HCT116 (cell line): Measurements from ENCODE around the gene CSTPP1.

Experiments used
- EZH2phosphoT487 ChIP-seq: fragments of 200-600 bp; IDR thresholded peaks from 2 replicates; pipeline ENCODE4 v1.6.1; 2018; ENCODE audit warnings: antibody characterized with exemption, borderline replicate concordance
- POLR2A ChIP-seq: IDR thresholded peaks from 2 replicates; pipeline ENCODE4 v1.7.0; 2011; ENCODE audit warnings: borderline replicate concordance; ENCODE audit not compliant: insufficient read depth, insufficient read length; ENCODE audit errors: extremely low read depth
- RAD21 ChIP-seq: IDR thresholded peaks from 2 replicates; pipeline ENCODE4 v1.6.1; 2012; ENCODE audit warnings: low read depth, mild to moderate bottlenecking
- TF ChIP-seq, protein P1 (sequence below), 3 experiments: fragments of 200-600 bp in 1 of 3; sonication (generic) in 1 of 3; IDR thresholded peaks in 2 of 3; conservative IDR thresholded peaks in 1 of 3; 2 replicates each; pipeline ENCODE4 v1.5.1; 2012 to 2017; ENCODE audit warnings: low read depth in 2 of 3, low read length in 2 of 3, antibody characterized with exemption in 1 of 3, borderline replicate concordance in 1 of 3, control low read depth in 1 of 3, mild to moderate bottlenecking in 1 of 3, mixed read lengths in 1 of 3, mixed run types in 1 of 3, moderate library complexity in 1 of 3; ENCODE audit not compliant: insufficient read depth in 1 of 3

DNA sequence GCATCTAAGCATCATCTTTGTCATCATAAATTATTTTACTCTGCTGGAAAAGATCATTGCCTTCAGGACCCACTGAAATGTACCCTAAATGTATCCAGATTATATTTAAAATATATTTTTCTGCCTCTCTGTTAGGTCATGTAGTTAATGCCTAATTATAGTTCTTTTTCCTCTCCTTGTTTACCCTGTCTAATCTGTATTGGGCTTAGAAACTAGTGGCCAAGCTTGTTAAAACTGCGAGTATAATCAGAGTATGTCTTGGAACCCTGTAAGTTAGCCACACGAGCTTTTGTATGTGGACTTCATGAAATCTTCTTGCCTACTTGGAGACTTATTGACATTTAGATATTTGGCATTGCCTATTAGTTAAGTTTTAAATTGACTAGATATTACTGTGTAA is 184.5 kb downstream of the CSTPP1 start:
- TF ChIP-seq, protein P1, sequence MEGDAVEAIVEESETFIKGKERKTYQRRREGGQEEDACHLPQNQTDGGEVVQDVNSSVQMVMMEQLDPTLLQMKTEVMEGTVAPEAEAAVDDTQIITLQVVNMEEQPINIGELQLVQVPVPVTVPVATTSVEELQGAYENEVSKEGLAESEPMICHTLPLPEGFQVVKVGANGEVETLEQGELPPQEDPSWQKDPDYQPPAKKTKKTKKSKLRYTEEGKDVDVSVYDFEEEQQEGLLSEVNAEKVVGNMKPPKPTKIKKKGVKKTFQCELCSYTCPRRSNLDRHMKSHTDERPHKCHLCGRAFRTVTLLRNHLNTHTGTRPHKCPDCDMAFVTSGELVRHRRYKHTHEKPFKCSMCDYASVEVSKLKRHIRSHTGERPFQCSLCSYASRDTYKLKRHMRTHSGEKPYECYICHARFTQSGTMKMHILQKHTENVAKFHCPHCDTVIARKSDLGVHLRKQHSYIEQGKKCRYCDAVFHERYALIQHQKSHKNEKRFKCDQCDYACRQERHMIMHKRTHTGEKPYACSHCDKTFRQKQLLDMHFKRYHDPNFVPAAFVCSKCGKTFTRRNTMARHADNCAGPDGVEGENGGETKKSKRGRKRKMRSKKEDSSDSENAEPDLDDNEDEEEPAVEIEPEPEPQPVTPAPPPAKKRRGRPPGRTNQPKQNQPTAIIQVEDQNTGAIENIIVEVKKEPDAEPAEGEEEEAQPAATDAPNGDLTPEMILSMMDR (IDR thresholded peaks at IDR 0.05 in 2 of 3, conservative IDR thresholded peaks at IDR 0.05 in 1 of 3; ENCODE audit: borderline replicate concordance in 1 of 3, insufficient read depth in 1 of 3, low read depth in 2 of 3, low read length in 2 of 3) = no peak
- no peak for TF ChIP-seq RAD21
- TF ChIP-seq EZH2phosphoT487 = no peak
- TF ChIP-seq POLR2A = no peak
